SJSA1 (cell line): ENCODE measurements around the gene VDAC1. TPM values are rescaled to one million over a fixed set of nuclear protein-coding genes. Genes with fewer than 3 reads are reported as not detected.
A peak's percentile ranks its signal among the peaks of the same experiment; 100 is the strongest.

Experiments used
- DNase-seq, 2 experiments: peaks; one replicate each; pipeline ENCODE4 v3.0.0-alpha.2; 2015 to 2020; ENCODE audit warnings: low spot score in 2 of 2, low read depth in 1 of 2
- H3K27ac ChIP-seq: fragments of 250-450 bp; sonication (Bioruptor Pico); 2 replicates; pipeline ENCODE4 v1.5.1; 2020; ENCODE audit warnings: mild to moderate bottlenecking, moderate library complexity
- H3K27me3 ChIP-seq: fragments of 250-450 bp; sonication (Bioruptor Pico); replicated peaks from 2 replicates; pipeline ENCODE4 v1.5.1; 2020; ENCODE audit warnings: mild to moderate bottlenecking, moderate library complexity
- H3K36me3 ChIP-seq: fragments of 250-450 bp; sonication (Bioruptor Pico); 2 replicates; pipeline ENCODE4 v1.5.1; 2020; ENCODE audit warnings: mild to moderate bottlenecking
- H3K4me1 ChIP-seq: fragments of 250-450 bp; sonication (Bioruptor Pico); replicated peaks from 2 replicates; pipeline ENCODE4 v1.6.1; 2021; ENCODE audit warnings: mild to moderate bottlenecking
- H3K4me3 ChIP-seq: fragments of 250-450 bp; sonication (Bioruptor Pico); 2 replicates; pipeline ENCODE4 v1.5.1; 2020; ENCODE audit warnings: mild to moderate bottlenecking
- H3K9me3 ChIP-seq: fragments of 250-450 bp; sonication (Bioruptor Pico); replicated peaks from 2 replicates; pipeline ENCODE4 v1.5.1; 2020; ENCODE audit warnings: mild to moderate bottlenecking
- total RNA-seq: library from RNA; depleted of rRNA; stranded (reverse); fragments of >200 nt; shearing (Covaris generic); gene quantifications from 2 replicates; pipeline ENCODE4 v1.2.3, GENCODE V29; 2014; rRNA removed

The VDAC1 gene, protein sequence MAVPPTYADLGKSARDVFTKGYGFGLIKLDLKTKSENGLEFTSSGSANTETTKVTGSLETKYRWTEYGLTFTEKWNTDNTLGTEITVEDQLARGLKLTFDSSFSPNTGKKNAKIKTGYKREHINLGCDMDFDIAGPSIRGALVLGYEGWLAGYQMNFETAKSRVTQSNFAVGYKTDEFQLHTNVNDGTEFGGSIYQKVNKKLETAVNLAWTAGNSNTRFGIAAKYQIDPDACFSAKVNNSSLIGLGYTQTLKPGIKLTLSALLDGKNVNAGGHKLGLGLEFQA
- total RNA-seq: 369 and 432 TPM in 2 replicates

DNA sequence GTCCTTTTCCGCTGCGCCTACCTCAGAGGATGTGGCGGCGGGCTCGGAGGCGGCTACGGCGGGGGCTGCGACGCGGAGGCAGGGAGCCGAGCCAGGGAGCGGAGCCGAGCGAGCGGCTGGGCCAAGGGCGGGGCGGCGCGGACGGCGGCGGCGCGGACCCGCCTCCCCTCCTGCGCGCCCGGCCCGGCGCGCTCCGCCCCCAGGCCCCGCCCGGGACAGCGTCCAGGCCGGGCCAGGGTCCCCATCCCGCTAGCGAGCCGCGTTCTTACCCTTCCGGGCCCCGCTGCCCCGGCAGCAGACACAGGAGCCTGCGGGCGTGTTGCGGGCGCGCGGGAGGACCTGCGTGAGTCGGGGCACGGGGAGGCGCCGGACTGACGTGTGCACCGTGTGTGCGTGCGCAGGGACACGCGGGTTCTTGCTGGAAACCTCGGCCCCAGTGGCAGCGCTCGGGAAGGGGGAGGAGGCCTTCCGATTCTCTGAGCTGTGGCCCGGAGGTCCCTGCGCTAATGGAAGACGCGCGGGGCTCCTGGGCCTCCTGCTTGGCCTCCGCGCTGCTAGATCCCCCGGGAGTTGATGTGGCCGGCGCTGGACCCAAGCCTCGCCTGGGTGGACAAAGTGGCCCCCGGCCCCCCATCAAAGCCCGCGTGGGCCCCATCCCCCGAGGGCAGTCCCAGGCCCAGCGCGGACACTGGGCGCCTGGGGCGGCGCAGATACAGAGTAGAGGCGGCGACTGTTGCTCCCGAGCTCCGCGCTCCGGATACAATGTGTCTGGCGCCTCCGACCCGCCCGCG, at the start of gene VDAC1:
VDAC1 (minus strand) TSS at position 350 of the 791 bp plus-strand sequence. CDS start 11,963 bp downstream, outside the sequence.
- DNase-seq: peak; percentile 92 to 98
- Histone ChIP-seq H3K27ac (peak within 1 kb of the TSS; percentile 89), H3K4me1 (peaks cover 36% of the 10 kb centered on the region), H3K4me3 (peak within 1 kb of the TSS; percentile 99), H3K9me3 (no peaks in the 10 kb centered on the region), H3K27me3 (no peaks in the 10 kb centered on the region), H3K36me3 (peaks cover 54% of the 10 kb centered on the region)

DNA sequence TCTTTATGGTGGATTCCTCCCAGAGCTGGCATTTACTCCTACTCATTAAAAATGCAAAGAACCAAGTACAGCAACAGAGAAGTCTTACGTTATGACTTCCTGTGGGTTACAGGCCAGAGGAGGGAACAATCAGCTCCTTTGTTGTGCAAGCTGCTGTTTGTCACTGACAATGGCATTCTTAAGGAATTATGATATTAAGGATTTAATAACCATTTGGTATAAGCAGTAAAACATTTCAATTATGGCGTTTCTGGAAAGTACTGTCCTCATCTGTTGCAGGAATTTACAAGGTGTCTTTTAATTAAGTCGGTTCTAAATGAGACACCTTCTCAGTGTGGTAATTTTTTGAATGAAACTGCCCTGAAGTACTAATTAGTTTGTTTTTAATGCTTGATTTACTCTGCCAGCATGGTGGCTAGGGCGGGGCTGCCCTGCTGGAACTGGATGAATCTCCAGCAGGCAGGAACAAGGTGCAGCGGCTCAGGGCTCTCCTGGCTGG, 49.1 kb upstream of the VDAC1 start:
- H3K4me1 ChIP-seq: peaks cover 26% of the 10 kb centered on the region
- H3K4me3 ChIP-seq: no peak overlapping the region
- no peaks in the 10 kb centered on the region for H3K27me3 ChIP-seq
- no peaks in the 10 kb centered on the region for H3K36me3 ChIP-seq
- H3K27ac ChIP-seq: peak overlapping the region; percentile 15
- no peaks in the 10 kb centered on the region for H3K9me3 ChIP-seq
- DNase-seq: peak in 1 of 2 experiments; percentile 56

DNA sequence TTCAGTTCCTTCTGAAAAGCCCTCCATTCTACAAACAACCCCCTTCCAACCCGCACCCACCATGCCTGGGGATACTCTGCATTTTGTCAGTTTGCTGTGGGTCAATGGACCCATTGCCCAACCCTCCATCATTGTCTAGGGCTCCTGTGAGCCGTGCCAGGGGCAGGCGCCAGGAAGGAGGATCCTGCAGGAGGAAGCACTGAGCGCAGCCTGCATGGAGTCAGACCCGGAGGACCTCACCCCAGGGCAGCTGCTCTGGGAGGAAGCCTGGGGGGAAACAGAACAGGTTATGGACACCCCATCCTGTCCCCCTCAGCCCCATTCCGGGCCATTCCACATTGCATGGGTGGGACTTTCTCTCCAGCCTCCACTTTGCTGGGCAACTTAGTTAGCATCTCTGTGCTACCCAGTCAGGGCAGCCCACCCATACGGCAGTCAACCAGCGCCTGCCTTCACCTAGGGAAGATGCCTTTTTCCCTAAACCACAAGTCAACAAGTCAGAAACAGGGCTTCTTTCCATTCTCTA, 48.6 kb upstream of the VDAC1 start:
- Histone ChIP-seq H3K4me3 (no peak overlapping the region), H3K36me3 (no peaks in the 10 kb centered on the region), H3K27ac (no peak overlapping the region), H3K4me1 (peaks cover 21% of the 10 kb centered on the region), H3K27me3 (no peaks in the 10 kb centered on the region), H3K9me3 (no peaks in the 10 kb centered on the region)
- DNase-seq: no peak

DNA sequence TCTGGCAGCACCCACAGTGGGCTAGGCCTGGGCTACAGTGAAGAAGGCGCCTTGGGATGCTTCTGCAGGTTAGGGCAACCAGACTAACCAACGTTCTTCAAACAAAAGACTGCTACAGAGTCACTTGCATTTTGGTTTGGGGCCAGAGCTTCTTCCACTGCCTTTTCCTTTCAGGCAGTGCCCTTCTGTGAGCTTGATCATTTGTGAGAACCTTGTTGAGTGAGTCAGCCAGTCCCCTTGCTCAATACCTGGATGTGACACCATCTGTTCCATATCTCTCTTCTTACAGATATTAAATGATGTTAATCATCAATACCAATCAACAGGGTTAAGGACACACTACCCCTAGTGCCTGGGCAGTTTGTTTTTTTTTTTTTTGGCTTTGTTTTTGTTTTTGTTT, 46.5 kb upstream of the VDAC1 start:
- no peak for DNase-seq
- H3K4me3 ChIP-seq: no peak overlapping the region

DNA sequence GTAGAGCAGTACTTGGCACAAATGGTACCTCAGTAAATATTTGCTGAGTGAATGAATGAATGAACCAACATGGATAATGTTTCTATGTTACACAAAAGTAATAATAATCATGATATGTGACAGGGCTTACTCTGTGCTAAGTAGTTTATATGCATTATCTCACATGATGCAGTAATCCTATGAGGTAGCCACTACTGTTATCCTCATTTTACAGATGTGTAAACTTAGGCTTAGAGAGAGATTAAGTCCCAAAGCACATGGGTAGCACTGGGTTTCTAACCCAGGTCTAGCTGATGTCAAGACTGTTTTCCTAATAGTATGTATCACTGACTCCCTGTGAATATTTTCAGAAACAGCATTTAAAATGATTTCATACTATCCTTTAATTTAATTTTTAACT, 44.1 kb upstream of the VDAC1 start:
- Histone ChIP-seq H3K36me3 (no peaks in the 10 kb centered on the region), H3K4me3 (no peak overlapping the region), H3K4me1 (peaks cover 18% of the 10 kb centered on the region), H3K27me3 (no peaks in the 10 kb centered on the region), H3K9me3 (no peaks in the 10 kb centered on the region), H3K27ac (no peak overlapping the region)
- no peak for DNase-seq

More for the DNA sequence above, 46.5 kb upstream of the VDAC1 start:
- Histone ChIP-seq H3K36me3 (no peaks in the 10 kb centered on the region), H3K9me3 (no peaks in the 10 kb centered on the region), H3K4me1 (peaks cover 22% of the 10 kb centered on the region), H3K27me3 (no peaks in the 10 kb centered on the region), H3K27ac (no peak overlapping the region)

DNA sequence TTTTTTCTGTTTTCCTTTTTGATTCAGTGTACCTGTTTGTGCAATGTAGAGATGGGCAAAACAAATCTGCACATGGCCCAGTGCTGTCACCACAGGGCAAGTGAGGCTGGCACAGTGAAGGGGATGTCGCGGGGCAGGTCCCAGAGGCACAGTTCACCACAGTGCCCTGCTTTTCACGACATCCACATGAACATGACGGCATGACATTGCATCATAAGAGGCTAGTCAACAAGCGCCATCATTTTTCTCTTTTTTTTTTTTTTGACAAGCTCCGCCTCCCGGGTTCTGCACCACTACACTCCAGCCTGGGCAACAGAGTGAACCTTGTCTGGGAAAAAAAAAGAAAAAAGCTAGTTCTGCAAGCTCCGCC, 42.9 kb upstream of the VDAC1 start:
- no peaks in the 10 kb centered on the region for H3K27me3 ChIP-seq
- H3K9me3 ChIP-seq: no peaks in the 10 kb centered on the region
- no peak overlapping the region for H3K4me3 ChIP-seq
- DNase-seq: no peak
- peaks cover 15% of the 10 kb centered on the region for H3K4me1 ChIP-seq
- H3K27ac ChIP-seq: no peak overlapping the region
- H3K36me3 ChIP-seq: no peaks in the 10 kb centered on the region

DNA sequence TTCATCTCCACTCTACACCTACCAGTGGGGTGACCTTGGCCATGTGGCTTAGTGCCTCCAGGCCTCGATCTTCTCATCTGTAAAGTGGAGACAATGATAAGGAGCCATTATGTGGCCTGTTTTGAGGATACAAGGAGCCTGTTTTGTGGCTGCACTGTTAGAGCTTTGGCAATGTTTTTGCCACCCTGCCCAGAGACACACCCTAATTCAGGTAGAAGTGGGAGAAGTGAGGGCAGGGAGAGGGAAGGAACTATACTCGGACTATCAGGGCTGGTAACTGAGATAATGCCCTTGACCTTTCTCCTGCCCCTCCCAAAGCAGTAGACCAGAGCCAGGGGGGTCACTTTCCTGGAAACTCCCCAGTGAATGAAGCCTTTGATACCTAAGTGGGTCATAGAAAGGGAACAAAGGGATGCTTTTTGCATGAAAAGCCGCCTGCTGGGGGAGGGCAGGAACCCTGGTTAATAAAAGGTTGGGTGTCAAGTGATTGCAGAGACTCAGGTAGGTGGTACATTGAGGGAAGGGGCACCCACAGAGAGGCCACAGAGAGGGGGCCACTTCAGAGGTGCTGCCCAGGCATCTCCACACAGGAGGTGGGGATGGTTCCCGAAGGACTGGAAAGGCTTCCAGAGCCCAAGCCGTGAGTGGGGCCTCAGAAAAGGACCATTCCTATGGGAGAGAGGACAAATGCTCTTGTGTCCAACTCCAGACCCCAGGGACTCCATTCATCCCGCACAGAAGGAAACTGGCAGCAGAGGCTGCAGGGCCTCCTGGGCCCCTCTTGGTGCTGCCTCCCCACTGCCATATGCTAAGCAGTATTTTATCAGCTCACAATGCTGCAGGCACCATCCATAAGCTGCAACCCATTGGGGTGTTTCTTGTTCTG, 42.3 kb upstream of the VDAC1 start:
- H3K36me3 ChIP-seq: no peaks in the 10 kb centered on the region
- H3K4me3 ChIP-seq: no peak overlapping the region
- H3K4me1 ChIP-seq: peaks cover 18% of the 10 kb centered on the region
- no peaks in the 10 kb centered on the region for H3K27me3 ChIP-seq
- DNase-seq: no peak
- no peaks in the 10 kb centered on the region for H3K9me3 ChIP-seq
- no peak overlapping the region for H3K27ac ChIP-seq

DNA sequence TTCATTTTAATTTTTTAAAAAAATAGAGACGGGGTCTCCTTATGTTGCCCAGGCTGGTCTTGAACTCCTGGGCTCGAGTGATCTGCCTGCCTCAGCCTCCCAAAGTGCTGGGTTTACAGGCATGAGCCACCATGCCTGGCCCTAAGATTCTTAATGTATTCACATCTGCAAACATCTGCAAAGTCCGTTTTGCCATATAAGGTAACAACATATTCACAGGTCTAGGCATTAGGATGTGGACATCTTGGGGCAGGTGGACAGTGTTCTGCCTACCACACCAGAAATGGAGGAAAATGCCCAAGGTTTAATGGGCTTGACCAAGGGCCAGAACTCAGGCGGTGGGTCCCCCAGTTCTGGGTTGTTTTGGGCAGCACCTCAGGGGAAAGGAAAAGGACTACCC, 41.6 kb upstream of the VDAC1 start:
- Histone ChIP-seq H3K9me3 (no peaks in the 10 kb centered on the region), H3K27me3 (no peaks in the 10 kb centered on the region), H3K36me3 (no peaks in the 10 kb centered on the region), H3K4me3 (no peak overlapping the region), H3K4me1 (peaks cover 25% of the 10 kb centered on the region), H3K27ac (no peak overlapping the region)
- no peak for DNase-seq

DNA sequence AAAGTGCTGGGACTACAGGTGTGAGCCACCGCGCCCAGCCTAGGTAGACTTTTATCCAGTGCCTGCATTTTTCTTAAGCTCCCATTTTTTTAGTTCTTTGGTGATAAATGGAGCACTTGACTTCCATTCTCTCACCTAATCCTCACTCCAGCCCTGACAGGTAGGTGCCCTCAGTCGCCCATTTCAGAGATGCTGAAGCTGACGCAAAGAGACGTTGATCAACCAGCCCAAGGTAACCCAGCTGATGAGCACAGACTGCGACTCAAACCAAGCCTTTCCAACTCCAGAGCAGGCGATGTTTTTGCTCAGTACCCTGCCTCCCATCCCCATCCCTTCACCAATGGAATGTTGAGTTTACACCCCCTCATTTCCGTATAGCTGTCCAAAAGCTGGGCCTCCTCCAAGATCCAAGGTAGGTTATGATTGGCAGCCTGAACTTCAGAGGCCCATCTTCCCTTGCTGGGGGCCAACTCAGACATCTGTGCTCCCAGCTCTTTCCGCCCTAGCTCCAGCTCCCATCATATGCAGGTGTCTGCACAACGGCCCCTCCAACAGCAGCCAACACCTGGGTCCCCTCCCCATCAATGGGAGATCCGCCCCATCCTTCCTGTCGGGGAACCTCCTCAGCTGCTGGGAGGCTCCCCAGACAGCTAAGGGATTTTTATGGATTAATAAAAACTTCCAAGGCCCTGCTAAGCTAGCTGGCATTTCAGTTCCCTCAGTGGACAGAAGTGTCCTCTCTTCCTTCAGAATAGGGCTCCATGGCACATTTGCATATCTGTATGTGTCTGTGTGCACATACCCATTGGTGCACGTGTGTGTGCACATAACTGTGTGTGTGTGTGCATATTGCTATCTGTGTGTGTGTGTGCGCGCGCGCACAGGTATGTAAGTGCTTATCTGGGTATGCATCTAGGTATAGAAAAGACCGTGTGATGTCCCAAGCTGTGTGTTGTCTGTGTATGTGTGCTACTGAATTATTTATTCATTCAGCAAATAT, 39.3 kb upstream of the VDAC1 start:
- H3K36me3 ChIP-seq: no peaks in the 10 kb centered on the region
- H3K27me3 ChIP-seq: no peaks in the 10 kb centered on the region
- H3K4me3 ChIP-seq: no peak overlapping the region
- H3K27ac ChIP-seq: no peak overlapping the region
- DNase-seq: no peak
- no peaks in the 10 kb centered on the region for H3K9me3 ChIP-seq
- peaks cover 43% of the 10 kb centered on the region for H3K4me1 ChIP-seq

DNA sequence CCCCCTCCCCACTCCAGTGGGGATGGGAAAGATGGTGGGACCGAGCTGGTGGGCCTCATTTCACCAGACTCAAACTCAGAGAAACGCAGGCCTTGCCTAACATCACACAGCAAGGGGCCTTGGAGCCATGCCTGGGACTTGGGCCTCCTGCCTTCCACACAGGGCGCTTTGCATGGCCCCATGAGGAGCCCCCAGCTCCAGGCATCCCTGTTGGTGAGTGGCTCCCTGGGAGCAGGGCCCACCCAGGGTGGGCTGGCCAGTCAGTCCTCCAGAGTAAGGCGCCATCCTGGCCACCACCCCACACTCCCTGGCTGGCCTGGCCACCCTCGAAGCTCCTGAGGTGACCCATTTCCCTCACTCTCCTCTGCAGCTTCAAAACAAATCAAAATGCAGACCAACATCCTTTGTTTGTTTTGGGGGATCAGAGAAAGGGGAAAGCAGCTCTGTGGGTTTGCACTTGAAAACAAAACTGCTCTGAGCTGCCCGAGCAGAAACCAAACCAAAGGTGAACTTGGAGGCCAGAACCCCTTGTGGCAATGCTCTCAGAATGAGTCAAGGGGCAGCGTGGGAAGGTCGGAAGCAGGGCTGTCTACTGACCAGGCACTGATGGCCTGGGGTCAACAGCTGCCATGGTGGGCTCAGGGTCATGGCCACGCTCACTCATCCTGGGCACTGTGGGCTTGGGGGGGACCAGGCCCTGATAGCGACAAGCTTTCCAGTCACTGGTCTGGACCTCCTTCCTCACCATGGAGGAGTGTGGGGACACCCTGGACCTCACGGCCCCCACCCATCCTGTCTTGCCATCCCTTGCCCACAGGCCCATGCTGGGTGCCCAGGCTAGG, 37.0 kb upstream of the VDAC1 start:
- Histone ChIP-seq H3K4me3 (no peak overlapping the region), H3K36me3 (no peaks in the 10 kb centered on the region), H3K9me3 (no peaks in the 10 kb centered on the region), H3K27ac (peak overlapping the region; percentile 73), H3K4me1 (peaks cover 44% of the 10 kb centered on the region), H3K27me3 (no peaks in the 10 kb centered on the region)
- DNase-seq: peak; percentile 98 to 99

DNA sequence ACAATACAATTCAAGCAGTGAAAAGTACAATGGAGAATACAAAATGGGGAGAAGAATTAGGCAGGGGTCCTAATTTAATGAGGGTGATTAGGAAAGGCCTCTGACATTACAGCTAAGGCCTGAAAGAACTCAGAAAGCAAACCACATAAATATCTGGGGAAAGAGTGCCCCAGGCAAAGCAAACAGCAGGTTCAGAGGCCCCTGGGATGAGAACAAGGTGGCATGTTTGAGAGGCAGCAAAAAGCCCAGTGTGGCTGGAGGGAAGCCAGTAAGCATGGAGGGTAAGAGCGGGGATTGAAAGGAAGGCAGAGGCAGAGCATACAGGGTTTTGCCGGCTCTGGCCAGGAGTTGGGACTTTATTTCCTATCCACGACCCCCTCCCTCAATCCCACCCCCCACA, 33.4 kb upstream of the VDAC1 start:
- no peak overlapping the region for H3K4me3 ChIP-seq
- H3K36me3 ChIP-seq: no peaks in the 10 kb centered on the region
- H3K9me3 ChIP-seq: no peaks in the 10 kb centered on the region
- H3K4me1 ChIP-seq: peaks cover 41% of the 10 kb centered on the region
- H3K27me3 ChIP-seq: no peaks in the 10 kb centered on the region
- H3K27ac ChIP-seq: no peak overlapping the region
- DNase-seq: no peak

DNA sequence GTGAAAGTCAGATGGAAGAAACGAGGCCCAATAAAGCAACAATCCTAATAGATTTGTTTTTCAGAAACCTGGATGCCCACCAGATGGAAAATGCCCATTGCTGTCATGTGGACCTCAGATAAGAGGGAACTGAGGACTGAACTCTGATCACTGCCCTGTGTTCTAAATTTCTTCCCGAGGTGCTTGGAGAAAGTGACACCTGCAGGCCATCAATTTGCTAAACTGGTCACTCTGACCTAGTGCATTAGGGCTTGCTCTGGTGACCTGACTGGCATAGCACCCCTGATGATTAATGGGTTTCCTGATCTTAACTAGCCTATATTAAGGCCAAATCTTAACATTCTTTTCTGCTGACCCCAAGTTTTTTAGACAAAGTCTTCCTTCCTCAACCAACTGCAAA, 32.4 kb upstream of the VDAC1 start:
- Histone ChIP-seq H3K27me3 (no peaks in the 10 kb centered on the region), H3K4me1 (peaks cover 34% of the 10 kb centered on the region), H3K4me3 (no peak overlapping the region), H3K36me3 (no peaks in the 10 kb centered on the region), H3K27ac (no peak overlapping the region), H3K9me3 (no peaks in the 10 kb centered on the region)
- DNase-seq: no peak
